B cell (primary cell): ENCODE results near the gene KRT74. TPM values are rescaled to one million over a fixed set of nuclear protein-coding genes. Genes with fewer than 3 reads are reported as not detected.

Experiments used
- ATAC-seq: fragments of 200-7000 bp; cut with Tn5 transposase; one replicate; pipeline ENCODE4 v1.10.0; 2021; ENCODE audit warnings: low read depth, mild to moderate bottlenecking, moderate number of reproducible peaks, moderate library complexity
- CTCF ChIA-PET: fragments of 350-600 bp; sonication (Branson Sonifier 250); formaldehyde crosslinking; loops from one replicate; lab custom pipeline; 2021; ENCODE audit warnings: antibody characterized with exemption, inconsistent platforms; lab: Charles Lee
- POLR2A ChIA-PET: fragments of 350-600 bp; sonication (Branson Sonifier 250); formaldehyde crosslinking; loops from one replicate; lab custom pipeline; 2021; ENCODE audit warnings: antibody characterized with exemption; lab: Charles Lee
- DNase-seq: peaks from one replicate; pipeline ENCODE4 v3.0.0; 2013
- H2AFZ ChIP-seq: 2 replicates; pipeline ENCODE4 v1.6.1; 2012; ENCODE audit warnings: mild to moderate bottlenecking, low read depth, low read length; ENCODE audit not compliant: insufficient read depth, poor library complexity, severe bottlenecking
- H3K27ac ChIP-seq, 2 donors: 1 replicate in 1 of 2; 2 replicates in 1 of 2; pipeline ENCODE4 v1.5.1; 2012 to 2013; ENCODE audit warnings: low read length in 2 of 2, mild to moderate bottlenecking in 2 of 2, moderate library complexity in 1 of 2
- H3K27me3 ChIP-seq, 4 experiments: fragments of 200-600 bp in 1 of 4; sonication (generic) in 1 of 4; replicated peaks in 1 of 4; 1 replicate in 2 of 4; 2 replicates in 2 of 4; pipeline versions ENCODE4 v1.6.1 to v1.7.0; 2013 to 2016; ENCODE audit warnings: low read length in 3 of 4, mild to moderate bottlenecking in 2 of 4, mixed read lengths in 1 of 4, moderate library complexity in 1 of 4; ENCODE audit not compliant: insufficient read depth in 4 of 4, control insufficient read depth in 3 of 4; ENCODE audit errors: control extremely low read depth in 1 of 4
- H3K36me3 ChIP-seq, 2 experiments: replicated peaks in 1 of 2; 1 replicate in 1 of 2; 2 replicates in 1 of 2; pipeline versions ENCODE4 v1.6.1 to v1.7.1; 2013; ENCODE audit warnings: low read length in 1 of 2; ENCODE audit not compliant: insufficient read depth in 2 of 2, control insufficient read depth in 1 of 2; ENCODE audit errors: control extremely low read depth in 1 of 2, extremely low read depth in 1 of 2
- H3K4me1 ChIP-seq, 2 donors: fragments of 200-600 bp in 1 of 2; sonication (generic) in 1 of 2; 1 replicate in 1 of 2; 2 replicates in 1 of 2; pipeline versions ENCODE4 v1.5.1 to v1.6.1; 2013 to 2017; ENCODE audit warnings: low read length in 2 of 2; ENCODE audit not compliant: control insufficient read depth in 2 of 2, insufficient read depth in 2 of 2
- H3K4me2 ChIP-seq: replicated peaks from 2 replicates; pipeline ENCODE3; 2012; ENCODE audit warnings: mild to moderate bottlenecking, low read depth, low read length; ENCODE audit not compliant: poor library complexity, severe bottlenecking
- H3K4me3 ChIP-seq, 5 experiments: fragments of 200-600 bp in 1 of 5; sonication (generic) in 1 of 5; 1 replicate in 3 of 5; 2 replicates in 2 of 5; pipeline versions ENCODE4 v1.5.1 to v1.7.0; 2011 to 2016; ENCODE audit warnings: low read length in 4 of 5, mild to moderate bottlenecking in 4 of 5, low read depth in 2 of 5, control low read depth in 1 of 5, moderate library complexity in 1 of 5; ENCODE audit not compliant: insufficient read depth in 1 of 5; ENCODE audit errors: control extremely low read depth in 1 of 5, extremely low read depth in 1 of 5
- H3K79me2 ChIP-seq: fragments of 200-600 bp; sonication (generic); one replicate; pipeline ENCODE4 v1.6.0; 2016; ENCODE audit warnings: low read length; ENCODE audit not compliant: control insufficient read depth, insufficient read depth
- H3K9ac ChIP-seq: fragments of 200-600 bp; sonication (generic); 2 replicates; pipeline ENCODE4 v1.6.1; 2017; ENCODE audit warnings: mild to moderate bottlenecking, low read length, moderate library complexity
- H3K9me3 ChIP-seq, 3 donors: one replicate each; pipeline versions ENCODE4 v1.6.1 to v1.7.1; 2013; ENCODE audit warnings: low read length in 2 of 3; ENCODE audit not compliant: control insufficient read depth in 2 of 3, insufficient read depth in 1 of 3; ENCODE audit errors: control extremely low read depth in 1 of 3
- H4K20me1 ChIP-seq: 2 replicates; pipeline ENCODE4 v1.6.0; 2012; ENCODE audit warnings: mild to moderate bottlenecking, low read length; ENCODE audit not compliant: insufficient read depth, control insufficient read depth, poor library complexity, severe bottlenecking
- H3K27ac Mint-ChIP-seq: one replicate; pipeline ENCODE4 v1.8.0; 2021; ENCODE audit warnings: mixed read lengths
- H3K27me3 Mint-ChIP-seq: one replicate; pipeline ENCODE4 v1.8.0; 2021; ENCODE audit warnings: mixed read lengths
- H3K4me1 Mint-ChIP-seq: one replicate; pipeline ENCODE4 v1.8.0; 2021; ENCODE audit warnings: mixed read lengths
- H3K4me3 Mint-ChIP-seq: one replicate; pipeline ENCODE4 v1.8.0; 2021; ENCODE audit warnings: mixed read lengths
- H3K9me3 Mint-ChIP-seq: one replicate; pipeline ENCODE4 v1.8.0; 2022; ENCODE audit warnings: mixed read lengths; ENCODE audit not compliant: insufficient read depth
- CTCF ChIP-seq: fragments of 200-600 bp; IDR thresholded peaks from one replicate; pipeline ENCODE4 v1.8.0; 2022; ENCODE audit warnings: antibody characterized with exemption, mild to moderate bottlenecking
- EZH2 ChIP-seq: IDR thresholded peaks from 2 replicates; pipeline ENCODE4 v1.6.1; 2012; ENCODE audit warnings: borderline replicate concordance, low read depth, mild to moderate bottlenecking, moderate library complexity, low read length; ENCODE audit not compliant: insufficient read depth, poor library complexity, severe bottlenecking
- WGBS: methylation state at CpG from one replicate; pipeline ENCODE4 v1.1.5; 2013; ENCODE audit warnings: missing lambda C conversion rate; ENCODE audit not compliant: insufficient coverage; 5-methylcytosine and 5-hydroxymethylcytosine counted together
- intact Hi-C: fragments of 100-400 bp; cut with micrococcal nuclease; formaldehyde crosslinking; loops from one replicate; pipeline ENCODE4 v1.10.0; 2022
- polyA plus RNA-seq: library from polyadenylated mRNA; depleted of rRNA; stranded (reverse); fragments of >200 nt; gene quantifications from 2 replicates; pipeline ENCODE4 v1.2.3, GENCODE V29; 2012
- total RNA-seq, 2 donors: library from RNA; stranded (reverse); fragments of 120-200 nt in 1 of 2; gene quantifications; 1 replicate in 1 of 2; 2 replicates in 1 of 2; pipeline versions ENCODE4 v1.2.3 to v1.2.4, GENCODE V29; 2013 to 2022

Gene KRT74
- total and polyA plus RNA-seq, 2 donors (not counting 1 experiment from before 2014, with no cell fraction given), result not detected

GRCh38 chr12:52581481-52581880, 7.8 kb upstream of the KRT74 start:
- ChIA-PET POLR2A (no interaction called here), CTCF (interaction anchor here (1.1 kb wide), 1 partner anchor 299 kb away, joined by 3 read pairs; no protein-coding TSS in a partner anchor)
- Histone ChIP-seq H3K79me2 (no peaks in the 10 kb centered on the region), H3K27me3 (no peaks in the 10 kb centered on the region), H3K27ac (no peak overlapping the region), H3K4me3 (no peak overlapping the region), H3K9ac (no peak overlapping the region), H4K20me1 (no peaks in the 10 kb centered on the region), H2AFZ (no peak overlapping the region), H3K4me2 (no peak overlapping the region), H3K36me3 (no peaks in the 10 kb centered on the region), H3K9me3 (no peaks in the 10 kb centered on the region), H3K4me1 (no peaks in the 10 kb centered on the region)
- WGBS, result 84% methylated on average over 3 of the region's 6 CpGs
- ATAC-seq (no peak), DNase-seq (no peak)
- intact Hi-C loops, result loop anchor here (10.0 kb wide), 1 partner anchor 293 kb away; no protein-coding TSS in a partner anchor
- H3K4me3 Mint-ChIP-seq, result no peak overlapping the region
- H3K4me1 Mint-ChIP-seq, result no peaks in the 10 kb centered on the region
- no peak for TF ChIP-seq EZH2
- no peak for TF ChIP-seq CTCF
- H3K27ac Mint-ChIP-seq, result no peak overlapping the region
- H3K27me3 Mint-ChIP-seq, result peaks cover 12% of the 10 kb centered on the region
- H3K9me3 Mint-ChIP-seq, result no peaks in the 10 kb centered on the region

GRCh38 chr12:52581066-52581465, 7.4 kb upstream of the KRT74 start:
- intact Hi-C loops, result loop anchor here (10.0 kb wide), 1 partner anchor 294 kb away; no protein-coding TSS in a partner anchor
- ATAC-seq, result no peak
- no peak overlapping the region for H3K27ac Mint-ChIP-seq
- Histone ChIP-seq H4K20me1 (no peaks in the 10 kb centered on the region), H3K27ac (no peak overlapping the region), H3K27me3 (no peaks in the 10 kb centered on the region), H3K36me3 (no peaks in the 10 kb centered on the region), H3K4me2 (no peak overlapping the region), H3K9me3 (no peaks in the 10 kb centered on the region), H2AFZ (no peak overlapping the region), H3K4me3 (no peak overlapping the region), H3K79me2 (no peaks in the 10 kb centered on the region), H3K4me1 (no peaks in the 10 kb centered on the region), H3K9ac (no peak overlapping the region)
- H3K4me3 Mint-ChIP-seq, result no peak overlapping the region
- peaks cover 12% of the 10 kb centered on the region for H3K27me3 Mint-ChIP-seq
- no peaks in the 10 kb centered on the region for H3K9me3 Mint-ChIP-seq
- TF ChIP-seq EZH2, result no peak
- TF ChIP-seq CTCF, result no peak
- ChIA-PET POLR2A (no interaction called here), CTCF (no interaction called here)
- no peak for DNase-seq
- no peaks in the 10 kb centered on the region for H3K4me1 Mint-ChIP-seq
- WGBS, result 84% methylated on average over 6 of the region's 7 CpGs
